HCT116 (cell line): Measurements from ENCODE around the gene ECSCR. TPM values are rescaled to one million over a fixed set of nuclear protein-coding genes. Genes with fewer than 3 reads are reported as not detected.

ENCODE experiments used
- ATAC-seq: fragments of 200-7000 bp; cut with Tn5 transposase; 2 replicates; pipeline ENCODE4 v1.9.1; 2020; ENCODE audit warnings: mild to moderate bottlenecking, moderate library complexity
- BruUV-seq: library from RNA; stranded (reverse); fragments of 400-500 nt; replicated peaks from 2 replicates; lab custom pipeline; 2021; lab: Mats Ljungman, UMichigan
- CTCF ChIA-PET: fragments of 300-600 bp; sonication (Branson Sonifier 250); formaldehyde crosslinking; loops from one replicate; lab custom pipeline; 2021; ENCODE audit warnings: antibody characterized with exemption; lab: Charles Lee
- POLR2A ChIA-PET: fragments of 300-600, 350-600 bp; sonication (Branson Sonifier 250); formaldehyde crosslinking; loops from one replicate; lab custom pipeline; 2021; ENCODE audit warnings: antibody characterized with exemption; lab: Charles Lee
- RAD21 ChIA-PET, 2 experiments: fragments of 300-600 bp; sonication (Branson Sonifier 250); formaldehyde crosslinking; loops; one replicate each; lab custom pipeline; 2023; ENCODE audit warnings: low total read pairs in 2 of 2; ENCODE audit not compliant: uncharacterized antibody in 2 of 2, unreplicated experiment in 2 of 2, low non-redundant PET in 1 of 2; lab: Charles Lee
- DNase-seq: peaks from one replicate; pipeline ENCODE4 v3.0.0-alpha.2; 2010; ENCODE audit warnings: low read depth, low spot score
- H2AFZ ChIP-seq: fragments of 200-600 bp; shearing (Covaris generic), sonication (generic); 2 replicates; pipeline ENCODE4 v1.6.1; 2017; ENCODE audit warnings: low read depth, mixed run types, mixed read lengths, antibody characterized with exemption, low read length; ENCODE audit not compliant: poor library complexity, severe bottlenecking
- H3K27ac ChIP-seq: 2 replicates; pipeline ENCODE4 v1.5.1; 2012; ENCODE audit warnings: low read depth, low read length
- H3K27me3 ChIP-seq: fragments of 200-600 bp; sonication (generic); 2 replicates; pipeline ENCODE4 v1.6.1; 2016; ENCODE audit warnings: mixed run types, low read length, mixed read lengths; ENCODE audit not compliant: insufficient read depth
- H3K36me3 ChIP-seq, 2 experiments: fragments of 200-500 bp in 1 of 2; fragments of 200-600 bp in 1 of 2; sonication (Bioruptor generic) in 1 of 2; sonication (generic) in 1 of 2; 2 replicates each; pipeline versions ENCODE4 v1.5.1 to v1.6.1; 2014 to 2016; ENCODE audit warnings: low read length in 2 of 2, inconsistent platforms in 1 of 2, mixed read lengths in 1 of 2, mixed run types in 1 of 2; ENCODE audit not compliant: insufficient read depth in 2 of 2, control insufficient read depth in 1 of 2
- H3K4me1 ChIP-seq, 2 experiments: fragments of 200-600 bp in 1 of 2; sonication (generic) in 1 of 2; 2 replicates each; pipeline versions ENCODE4 v1.5.1 to v1.6.1; 2012 to 2017; ENCODE audit warnings: low read length in 2 of 2, inconsistent platforms in 1 of 2, mild to moderate bottlenecking in 1 of 2, mixed read lengths in 1 of 2, mixed run types in 1 of 2, moderate library complexity in 1 of 2; ENCODE audit not compliant: insufficient read depth in 2 of 2, control insufficient read depth in 1 of 2
- H3K4me2 ChIP-seq: fragments of 200-600 bp; sonication (generic); 2 replicates; pipeline ENCODE4 v1.6.1; 2017; ENCODE audit warnings: mixed run types, low read length, mixed read lengths
- H3K4me3 ChIP-seq, 2 experiments: fragments of 200-600 bp in 1 of 2; sonication (generic) in 1 of 2; replicated peaks in 1 of 2; 2 replicates each; pipeline ENCODE4 v1.5.1; 2011 to 2016; ENCODE audit warnings: low read length in 2 of 2, control low read depth in 1 of 2, low read depth in 1 of 2, mild to moderate bottlenecking in 1 of 2, mixed read lengths in 1 of 2, mixed run types in 1 of 2
- H3K79me2 ChIP-seq: fragments of 200-600 bp; sonication (generic); 2 replicates; pipeline ENCODE4 v1.6.1; 2017; ENCODE audit warnings: mild to moderate bottlenecking, mixed run types, low read length, moderate library complexity, mixed read lengths; ENCODE audit not compliant: insufficient read depth
- H3K9ac ChIP-seq: fragments of 200-600 bp; sonication (generic); 2 replicates; pipeline ENCODE4 v1.6.1; 2016; ENCODE audit warnings: low read length, mixed read lengths
- H3K9me2 ChIP-seq: fragments of 200-600 bp; sonication (generic), shearing (Covaris generic); 2 replicates; pipeline ENCODE4 v1.6.1; 2017; ENCODE audit warnings: mixed run types, mild to moderate bottlenecking, moderate library complexity; ENCODE audit not compliant: insufficient read depth
- H3K9me3 ChIP-seq, 2 experiments: fragments of 200-500 bp in 1 of 2; fragments of 200-600 bp in 1 of 2; sonication (Bioruptor generic) in 1 of 2; sonication (generic) in 1 of 2; 2 replicates each; pipeline ENCODE4 v1.6.1; 2014 to 2017; ENCODE audit warnings: low read length in 2 of 2, mixed read lengths in 2 of 2, inconsistent platforms in 1 of 2, low read depth in 1 of 2, mild to moderate bottlenecking in 1 of 2, mixed run types in 1 of 2, moderate library complexity in 1 of 2; ENCODE audit not compliant: control insufficient read depth in 1 of 2, insufficient read depth in 1 of 2
- H4K20me1 ChIP-seq: fragments of 200-600 bp; sonication (generic), shearing (Covaris generic); 2 replicates; pipeline ENCODE4 v1.6.1; 2017; ENCODE audit warnings: mixed run types, mild to moderate bottlenecking, moderate library complexity; ENCODE audit not compliant: insufficient read depth
- CEBPB ChIP-seq: IDR thresholded peaks from 2 replicates; pipeline ENCODE4 v1.6.1; 2012; ENCODE audit warnings: low read depth
- ELF1 ChIP-seq: IDR thresholded peaks from 2 replicates; pipeline ENCODE4 v1.6.1; 2012; ENCODE audit warnings: low read depth, borderline replicate concordance
- EZH2 ChIP-seq: fragments of 200-600 bp; sonication (generic); IDR thresholded peaks from 2 replicates; pipeline ENCODE4 v1.6.1; 2017; ENCODE audit warnings: antibody characterized with exemption, mixed run types
- JUND ChIP-seq: IDR thresholded peaks from 2 replicates; pipeline ENCODE4 v1.6.1; 2012
- POLR2A ChIP-seq: IDR thresholded peaks from 2 replicates; pipeline ENCODE4 v1.7.0; 2011; ENCODE audit warnings: borderline replicate concordance; ENCODE audit not compliant: insufficient read depth, insufficient read length; ENCODE audit errors: extremely low read depth
- POLR2AphosphoS5 ChIP-seq: IDR thresholded peaks from 2 replicates; pipeline ENCODE4 v1.6.1; 2011; ENCODE audit warnings: mild to moderate bottlenecking, low read depth, low read length, moderate library complexity
- RAD21 ChIP-seq: IDR thresholded peaks from 2 replicates; pipeline ENCODE4 v1.6.1; 2012; ENCODE audit warnings: low read depth, mild to moderate bottlenecking
- SIN3A ChIP-seq: IDR thresholded peaks from 2 replicates; pipeline ENCODE4 v1.6.1; 2012; ENCODE audit warnings: low read depth
- SRF ChIP-seq: IDR thresholded peaks from 2 replicates; pipeline ENCODE4 v1.6.1; 2012; ENCODE audit warnings: low read depth
- TCF7L2 ChIP-seq: IDR thresholded peaks from 2 replicates; pipeline ENCODE4 v1.7.0; 2011; ENCODE audit warnings: borderline replicate concordance, inconsistent platforms; ENCODE audit not compliant: insufficient read depth, insufficient read length; ENCODE audit errors: extremely low read depth
- YY1 ChIP-seq: IDR thresholded peaks from 2 replicates; pipeline ENCODE4 v1.6.1; 2011; ENCODE audit warnings: low read length, low read depth, moderate library complexity, mild to moderate bottlenecking; ENCODE audit not compliant: insufficient replicate concordance; ENCODE audit errors: extremely low read depth
- ZFX ChIP-seq: fragments of 450-650 bp; IDR thresholded peaks from 2 replicates; pipeline ENCODE4 v1.6.1; 2017
- intact Hi-C: fragments of 100-400 bp; cut with micrococcal nuclease; formaldehyde crosslinking; loops from 2 replicates; pipeline ENCODE4 v1.10.0; 2022
- total RNA-seq: library from RNA; stranded (reverse); gene quantifications from one replicate; pipeline ENCODE4 v1.2.1, GENCODE V29; 2021; ENCODE audit not compliant: unreplicated experiment
- TF ChIP-seq, protein P1 (sequence below), 3 experiments: fragments of 200-600 bp in 1 of 3; sonication (generic) in 1 of 3; IDR thresholded peaks in 2 of 3; conservative IDR thresholded peaks in 1 of 3; 2 replicates each; pipeline ENCODE4 v1.5.1; 2012 to 2017; ENCODE audit warnings: low read depth in 2 of 3, low read length in 2 of 3, antibody characterized with exemption in 1 of 3, borderline replicate concordance in 1 of 3, control low read depth in 1 of 3, mild to moderate bottlenecking in 1 of 3, mixed read lengths in 1 of 3, mixed run types in 1 of 3, moderate library complexity in 1 of 3; ENCODE audit not compliant: insufficient read depth in 1 of 3
- TF ChIP-seq, protein P2 (sequence below): IDR thresholded peaks from 2 replicates; pipeline ENCODE4 v1.6.1; 2011; ENCODE audit warnings: mild to moderate bottlenecking, low read length, moderate library complexity; ENCODE audit not compliant: insufficient replicate concordance; ENCODE audit errors: extremely low read depth
- TF ChIP-seq, protein P3 (sequence below): IDR thresholded peaks from 2 replicates; pipeline ENCODE4 v1.6.1; 2012

The ECSCR gene
- total RNA-seq, 1 experiment from 2014 or later, result not detected

DNA sequence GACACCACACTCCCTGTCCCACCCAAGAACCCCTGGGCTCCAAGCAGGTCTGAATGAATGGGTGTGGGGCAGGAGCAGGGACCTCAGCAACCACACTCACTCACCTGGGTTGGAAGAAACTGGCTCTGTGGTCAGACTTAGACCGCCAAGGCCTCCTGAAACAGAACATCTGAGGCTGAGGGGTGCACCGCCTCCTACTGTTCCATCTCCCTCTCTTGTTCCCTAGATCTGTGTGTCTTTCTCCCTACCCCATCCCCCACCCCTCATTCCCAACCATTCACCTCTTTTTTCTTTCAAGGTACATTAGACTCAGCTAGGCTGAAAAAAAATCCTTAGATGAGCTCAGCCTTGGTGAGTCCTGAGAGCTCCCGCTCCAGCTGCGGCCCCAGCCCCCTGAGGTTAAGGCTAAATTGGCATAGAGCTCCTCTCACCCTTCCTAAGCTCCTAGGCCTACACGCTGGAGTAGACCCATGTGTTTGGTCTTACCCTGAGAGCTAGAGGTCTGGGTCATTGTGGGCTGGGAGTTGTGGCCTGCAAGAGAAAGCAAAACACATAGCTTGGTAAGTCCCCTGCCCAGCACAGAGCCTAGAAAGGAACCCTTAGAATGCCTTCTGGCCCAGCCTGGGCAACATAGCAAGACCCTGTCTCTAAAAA lies 4.8 kb downstream of the ECSCR start:
- ChIA-PET RAD21 (no interaction called here), CTCF (interaction anchor here (0.7 kb wide), 1 partner anchor 56 kb away, joined by 3 read pairs; no protein-coding TSS in a partner anchor), POLR2A (no interaction called here)
- no peaks in the 10 kb centered on the region for H3K36me3 ChIP-seq
- DNase-seq (no peak), ATAC-seq (no peak)
- no peaks in the 10 kb centered on the region for H4K20me1 ChIP-seq
- no peaks in the 10 kb centered on the region for H3K79me2 ChIP-seq
- no TSS peak for BruUV-seq
- no peak overlapping the region for H2AFZ ChIP-seq
- peaks cover 0 to 7% of the 10 kb centered on the region in 2 experiments; a peak in 1 of 4 replicates for H3K4me1 ChIP-seq
- H3K4me2 ChIP-seq, result no peak overlapping the region
- intact Hi-C loops, result no loop called here
- H3K4me3 ChIP-seq, result no peak overlapping the region
- H3K27ac ChIP-seq, result no peak overlapping the region
- H3K9ac ChIP-seq, result no peak overlapping the region
- H3K9me2 ChIP-seq, result no peaks in the 10 kb centered on the region
- no peaks in the 10 kb centered on the region for H3K27me3 ChIP-seq
- H3K9me3 ChIP-seq, result no peaks in the 10 kb centered on the region
- TF ChIP-seq POLR2AphosphoS5 (no peak), SRF (no peak)

DNA sequence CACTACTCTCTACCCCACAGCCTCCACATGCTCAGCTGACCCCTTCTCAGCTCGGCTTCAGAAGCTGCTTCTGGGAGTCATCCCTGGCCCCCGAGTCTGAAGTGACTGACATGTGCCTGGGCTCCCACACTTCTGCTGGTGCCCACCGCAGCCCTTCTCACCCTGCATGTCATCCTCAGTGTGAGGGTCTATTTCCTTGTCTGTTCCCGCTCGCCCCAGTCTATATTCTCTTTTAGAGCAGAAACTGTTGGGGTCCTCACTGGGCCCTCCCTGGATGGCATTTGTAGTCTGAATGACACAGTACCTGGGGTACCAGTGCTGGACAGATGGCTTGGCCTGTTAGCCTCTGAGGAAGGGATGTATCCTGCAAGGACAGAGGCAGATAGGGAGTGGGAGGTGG lies 5.3 kb downstream of the ECSCR start:
- no peaks in the 10 kb centered on the region for H3K36me3 ChIP-seq
- H4K20me1 ChIP-seq, result no peaks in the 10 kb centered on the region
- H3K4me1 ChIP-seq, result peaks cover 0 to 7% of the 10 kb centered on the region in 2 experiments; a peak in 1 of 4 replicates
- H3K9ac ChIP-seq, result no peak overlapping the region
- no peaks in the 10 kb centered on the region for H3K9me2 ChIP-seq
- ChIA-PET RAD21 (no interaction called here), POLR2A (no interaction called here), CTCF (no interaction called here)
- no TSS peak for BruUV-seq
- ATAC-seq (no peak), DNase-seq (no peak)
- H3K27me3 ChIP-seq, result no peaks in the 10 kb centered on the region
- H2AFZ ChIP-seq, result no peak overlapping the region
- H3K9me3 ChIP-seq, result no peaks in the 10 kb centered on the region
- no peaks in the 10 kb centered on the region for H3K79me2 ChIP-seq
- intact Hi-C loops, result no loop called here
- H3K4me3 ChIP-seq, result no peak overlapping the region
- no peak overlapping the region for H3K27ac ChIP-seq
- no peak overlapping the region for H3K4me2 ChIP-seq
- TF ChIP-seq, protein P1, sequence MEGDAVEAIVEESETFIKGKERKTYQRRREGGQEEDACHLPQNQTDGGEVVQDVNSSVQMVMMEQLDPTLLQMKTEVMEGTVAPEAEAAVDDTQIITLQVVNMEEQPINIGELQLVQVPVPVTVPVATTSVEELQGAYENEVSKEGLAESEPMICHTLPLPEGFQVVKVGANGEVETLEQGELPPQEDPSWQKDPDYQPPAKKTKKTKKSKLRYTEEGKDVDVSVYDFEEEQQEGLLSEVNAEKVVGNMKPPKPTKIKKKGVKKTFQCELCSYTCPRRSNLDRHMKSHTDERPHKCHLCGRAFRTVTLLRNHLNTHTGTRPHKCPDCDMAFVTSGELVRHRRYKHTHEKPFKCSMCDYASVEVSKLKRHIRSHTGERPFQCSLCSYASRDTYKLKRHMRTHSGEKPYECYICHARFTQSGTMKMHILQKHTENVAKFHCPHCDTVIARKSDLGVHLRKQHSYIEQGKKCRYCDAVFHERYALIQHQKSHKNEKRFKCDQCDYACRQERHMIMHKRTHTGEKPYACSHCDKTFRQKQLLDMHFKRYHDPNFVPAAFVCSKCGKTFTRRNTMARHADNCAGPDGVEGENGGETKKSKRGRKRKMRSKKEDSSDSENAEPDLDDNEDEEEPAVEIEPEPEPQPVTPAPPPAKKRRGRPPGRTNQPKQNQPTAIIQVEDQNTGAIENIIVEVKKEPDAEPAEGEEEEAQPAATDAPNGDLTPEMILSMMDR (IDR thresholded peaks at IDR 0.05 in 2 of 3, conservative IDR thresholded peaks at IDR 0.05 in 1 of 3; ENCODE audit: borderline replicate concordance in 1 of 3, insufficient read depth in 1 of 3, low read depth in 2 of 3, low read length in 2 of 3), result no peak
- TF ChIP-seq SIN3A (no peak), SRF (no peak), TCF7L2 (no peak), JUND (no peak), ZFX (no peak), EZH2 (no peak), YY1 (no peak), ELF1 (no peak), POLR2A (no peak), RAD21 (no peak), POLR2AphosphoS5 (no peak), CEBPB (no peak)
- TF ChIP-seq, protein P2, sequence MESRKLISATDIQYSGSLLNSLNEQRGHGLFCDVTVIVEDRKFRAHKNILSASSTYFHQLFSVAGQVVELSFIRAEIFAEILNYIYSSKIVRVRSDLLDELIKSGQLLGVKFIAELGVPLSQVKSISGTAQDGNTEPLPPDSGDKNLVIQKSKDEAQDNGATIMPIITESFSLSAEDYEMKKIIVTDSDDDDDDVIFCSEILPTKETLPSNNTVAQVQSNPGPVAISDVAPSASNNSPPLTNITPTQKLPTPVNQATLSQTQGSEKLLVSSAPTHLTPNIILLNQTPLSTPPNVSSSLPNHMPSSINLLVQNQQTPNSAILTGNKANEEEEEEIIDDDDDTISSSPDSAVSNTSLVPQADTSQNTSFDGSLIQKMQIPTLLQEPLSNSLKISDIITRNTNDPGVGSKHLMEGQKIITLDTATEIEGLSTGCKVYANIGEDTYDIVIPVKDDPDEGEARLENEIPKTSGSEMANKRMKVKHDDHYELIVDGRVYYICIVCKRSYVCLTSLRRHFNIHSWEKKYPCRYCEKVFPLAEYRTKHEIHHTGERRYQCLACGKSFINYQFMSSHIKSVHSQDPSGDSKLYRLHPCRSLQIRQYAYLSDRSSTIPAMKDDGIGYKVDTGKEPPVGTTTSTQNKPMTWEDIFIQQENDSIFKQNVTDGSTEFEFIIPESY, result no peak
- TF ChIP-seq, protein P3, sequence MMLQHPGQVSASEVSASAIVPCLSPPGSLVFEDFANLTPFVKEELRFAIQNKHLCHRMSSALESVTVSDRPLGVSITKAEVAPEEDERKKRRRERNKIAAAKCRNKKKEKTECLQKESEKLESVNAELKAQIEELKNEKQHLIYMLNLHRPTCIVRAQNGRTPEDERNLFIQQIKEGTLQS, result no peak
- TF ChIP-seq, all 23 proteins: peak for 0
